Measurements from ENCODE around the gene RRP15.

The RRP15 gene, protein sequence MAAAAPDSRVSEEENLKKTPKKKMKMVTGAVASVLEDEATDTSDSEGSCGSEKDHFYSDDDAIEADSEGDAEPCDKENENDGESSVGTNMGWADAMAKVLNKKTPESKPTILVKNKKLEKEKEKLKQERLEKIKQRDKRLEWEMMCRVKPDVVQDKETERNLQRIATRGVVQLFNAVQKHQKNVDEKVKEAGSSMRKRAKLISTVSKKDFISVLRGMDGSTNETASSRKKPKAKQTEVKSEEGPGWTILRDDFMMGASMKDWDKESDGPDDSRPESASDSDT

DNA sequence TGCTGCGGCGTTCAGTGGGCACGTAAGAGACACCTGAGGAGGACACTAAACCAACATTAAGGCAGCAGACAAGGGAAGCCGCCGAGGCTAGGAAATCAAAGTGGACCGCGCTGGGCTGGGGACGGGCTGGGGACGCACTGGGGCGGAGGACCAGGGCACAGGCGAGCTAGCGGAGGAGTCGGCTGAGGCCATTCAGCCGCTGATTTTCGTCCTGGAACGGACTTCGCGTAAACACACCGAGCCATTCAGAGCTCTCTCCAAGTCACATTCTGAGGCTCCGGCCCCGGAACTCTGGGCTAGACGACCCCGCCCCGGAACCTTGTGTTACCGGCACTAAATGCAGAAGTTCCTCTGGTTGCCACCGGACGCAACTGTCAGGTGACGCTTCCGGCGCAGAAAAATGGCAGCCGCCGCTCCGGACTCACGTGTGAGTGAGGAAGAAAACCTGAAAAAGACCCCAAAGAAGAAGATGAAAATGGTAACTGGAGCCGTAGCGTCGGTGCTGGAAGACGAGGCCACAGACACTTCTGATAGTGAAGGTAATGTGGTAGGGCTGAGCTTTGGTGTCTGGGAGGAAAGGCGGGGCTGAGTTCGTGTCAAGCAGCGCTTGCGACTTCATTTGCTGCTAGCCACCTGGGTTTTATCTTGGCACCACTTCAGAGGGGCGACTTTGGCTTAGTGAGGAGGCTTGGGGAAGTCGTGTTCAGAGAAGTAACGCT is at the start of gene RRP15:
Gene RRP15 (plus strand): TSS at position 377 of the 719 bp plus-strand sequence. CDS start 24 bp downstream, at position 401.
- FAIRE-seq, result no peak

DNA sequence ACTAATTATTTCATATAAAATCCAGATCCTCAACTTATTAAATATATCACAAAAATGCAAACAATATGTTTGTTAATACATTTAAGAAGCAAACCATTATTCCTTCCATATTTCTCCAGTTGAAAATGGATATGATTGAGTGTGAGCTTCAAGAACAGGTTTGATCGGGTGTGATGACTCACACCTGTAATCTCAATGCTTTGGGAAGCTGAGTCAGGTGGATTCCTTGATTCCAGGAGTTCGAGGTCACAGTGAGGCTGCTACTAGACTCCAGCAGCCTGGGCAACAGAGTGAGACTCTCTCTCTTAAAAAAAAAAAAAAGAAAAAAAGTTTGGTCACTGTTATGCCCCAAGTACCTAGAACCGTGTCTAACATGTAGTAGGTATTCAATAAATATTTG is 42.9 kb upstream of the RRP15 start:
- no peak for FAIRE-seq

DNA sequence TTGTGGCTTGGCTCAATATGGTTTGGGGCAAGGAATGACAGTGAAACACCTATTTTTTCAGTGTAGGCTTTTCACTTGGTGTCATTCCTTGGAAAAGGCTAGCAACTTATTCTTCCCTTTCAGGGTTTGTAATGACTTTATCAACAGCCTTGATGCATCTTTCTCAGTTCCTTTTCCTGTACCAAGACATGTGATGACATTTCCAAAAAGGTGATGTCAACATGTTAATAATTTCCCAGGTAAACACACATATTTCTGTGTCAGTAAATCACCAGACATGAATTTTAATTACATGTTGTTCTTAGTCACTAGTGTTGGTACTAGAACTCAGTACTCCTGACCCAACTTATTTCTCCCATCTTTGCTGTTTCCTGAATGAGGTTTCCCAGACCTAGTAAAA is 37.8 kb upstream of the RRP15 start:
- no peak for FAIRE-seq

DNA sequence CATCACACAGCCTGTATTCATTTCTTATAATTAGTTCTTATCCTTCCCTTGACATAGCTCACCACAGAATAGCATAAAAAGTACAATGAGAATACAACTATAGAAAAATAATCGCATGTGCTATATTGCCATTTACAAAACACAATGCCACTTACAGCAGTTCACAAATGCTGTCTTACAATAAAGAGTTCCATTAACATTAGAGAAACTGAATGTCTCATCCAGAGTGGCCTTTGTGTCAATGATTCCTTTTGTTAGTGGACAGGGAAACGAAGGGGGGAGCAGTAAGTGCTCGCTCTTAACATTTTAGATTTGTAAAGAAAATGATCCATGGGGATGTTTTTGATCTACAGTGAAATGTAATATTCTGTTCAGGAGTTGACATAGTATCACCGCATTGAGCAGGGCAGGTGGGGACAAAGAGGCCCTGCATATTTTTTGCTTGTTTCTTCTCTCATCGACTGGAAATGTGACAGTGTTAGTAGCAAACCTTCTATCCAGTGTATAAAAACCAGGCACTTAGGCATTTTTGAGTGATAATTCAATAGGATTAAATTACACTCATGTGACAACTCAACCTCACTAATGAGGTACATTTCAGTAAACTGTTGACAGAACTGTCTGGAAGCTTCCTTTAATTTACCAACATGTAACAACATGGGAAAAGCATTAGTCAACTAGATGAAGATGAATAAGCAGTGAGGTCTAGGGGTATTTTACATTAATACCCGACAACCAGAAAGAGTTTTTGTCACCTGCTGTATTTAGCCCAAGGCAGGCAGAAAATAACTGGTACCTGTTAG is 35.6 kb upstream of the RRP15 start:
- FAIRE-seq, result no peak

DNA sequence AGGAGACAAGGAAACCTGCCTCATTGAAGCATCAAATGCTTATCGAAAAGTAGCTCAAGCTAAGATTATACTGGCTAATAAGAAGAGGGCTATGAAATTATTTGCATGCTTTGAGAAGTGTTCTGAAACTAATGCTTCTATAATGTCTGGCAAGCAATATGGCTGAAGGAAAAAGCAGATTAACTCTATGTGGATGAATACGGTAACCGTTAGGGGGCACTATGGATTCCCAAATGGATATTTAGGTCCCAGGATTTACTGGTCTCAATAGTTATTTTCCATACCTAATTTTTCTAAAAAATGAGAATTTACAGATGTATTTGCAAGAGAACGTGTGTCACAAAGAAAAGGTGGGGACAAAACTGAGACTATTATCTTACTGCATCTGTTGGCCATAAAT is 34.6 kb upstream of the RRP15 start:
- no peak for FAIRE-seq

DNA sequence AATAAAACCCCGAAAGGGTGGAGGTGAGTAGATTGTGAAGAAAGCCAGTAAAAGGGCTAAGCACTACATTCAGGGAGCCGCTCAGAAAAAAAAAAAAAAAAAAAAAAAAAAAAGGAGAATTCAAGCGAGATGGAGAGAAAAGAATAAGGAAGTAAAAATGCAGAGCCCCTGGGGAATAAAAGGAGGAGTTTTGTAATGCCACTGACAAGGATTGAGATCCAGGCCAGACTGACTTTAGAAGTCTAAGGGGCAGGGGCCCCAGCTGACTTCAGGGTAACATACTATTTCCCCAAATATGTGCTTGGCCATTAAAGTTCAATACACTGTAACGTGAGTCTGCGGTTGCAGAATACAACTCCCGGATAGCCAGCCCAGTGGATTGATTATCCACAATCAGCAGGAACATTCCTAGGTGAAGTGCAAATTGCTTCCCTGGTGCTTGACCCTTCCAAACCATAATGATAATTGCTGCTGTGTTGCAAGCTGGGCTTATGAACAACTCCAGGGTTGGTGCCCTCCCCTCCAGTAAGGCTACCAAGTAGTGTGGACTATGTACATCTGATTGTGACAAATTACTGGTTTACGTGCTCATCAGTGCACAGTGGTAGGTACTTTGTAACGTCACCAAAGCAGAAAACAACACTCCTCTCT is 30.7 kb upstream of the RRP15 start:
- FAIRE-seq, result no peak

DNA sequence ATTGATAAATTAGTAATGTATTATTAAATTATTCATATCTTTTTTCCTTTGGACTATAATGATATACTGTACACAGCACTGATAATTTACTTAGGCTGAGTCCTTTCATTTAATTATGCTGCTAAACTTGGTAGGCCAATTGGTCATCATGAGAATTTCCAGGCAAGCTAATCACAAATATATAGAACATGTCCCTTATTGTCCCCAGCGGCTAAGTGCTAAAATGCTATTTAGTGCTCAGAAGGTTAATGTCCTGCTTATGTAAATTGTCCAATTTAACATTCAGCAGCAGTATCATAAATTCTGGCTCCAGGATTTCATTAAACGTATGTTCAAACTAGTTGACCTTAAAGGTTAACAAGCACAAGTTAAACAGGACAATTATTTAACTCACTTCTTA is 30.0 kb upstream of the RRP15 start:
- FAIRE-seq, result no peak

DNA sequence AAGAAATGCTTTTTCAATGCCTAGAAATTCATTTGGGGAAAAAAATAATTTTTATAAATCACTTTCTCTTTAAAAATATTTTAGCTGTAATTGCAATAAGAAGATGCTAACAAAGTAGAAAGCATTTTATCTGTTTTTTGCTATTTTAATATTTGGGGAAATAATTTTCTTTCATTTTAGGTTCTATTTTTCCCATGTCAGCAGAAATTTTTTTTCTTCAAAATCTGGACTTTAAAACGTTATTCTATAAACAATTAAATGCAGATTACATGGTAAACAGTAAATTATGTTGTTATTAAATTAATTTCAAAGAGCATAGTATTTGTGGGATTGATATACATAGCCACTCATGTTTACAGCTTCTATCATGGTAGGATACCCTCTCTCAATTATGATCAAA is 27.7 kb upstream of the RRP15 start:
- no peak for FAIRE-seq

DNA sequence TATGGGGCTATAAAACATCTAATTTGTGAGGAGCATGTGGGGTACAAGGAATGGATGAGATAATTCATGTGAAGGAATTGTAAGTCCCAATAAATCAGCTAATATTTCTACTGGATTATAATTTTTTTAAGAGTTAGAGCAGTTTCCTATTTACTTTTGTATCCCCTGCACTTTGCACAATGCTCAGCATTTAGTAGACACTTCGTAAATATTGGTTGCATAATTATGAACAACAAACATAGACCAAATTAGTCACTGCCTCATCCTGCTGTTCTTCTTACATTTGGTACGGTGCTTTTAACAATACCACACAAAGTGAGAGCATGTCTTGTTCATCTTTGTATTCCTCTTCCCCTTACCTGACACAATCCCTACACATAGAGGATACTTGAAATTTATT is 27.1 kb upstream of the RRP15 start:
- no peak for FAIRE-seq

DNA sequence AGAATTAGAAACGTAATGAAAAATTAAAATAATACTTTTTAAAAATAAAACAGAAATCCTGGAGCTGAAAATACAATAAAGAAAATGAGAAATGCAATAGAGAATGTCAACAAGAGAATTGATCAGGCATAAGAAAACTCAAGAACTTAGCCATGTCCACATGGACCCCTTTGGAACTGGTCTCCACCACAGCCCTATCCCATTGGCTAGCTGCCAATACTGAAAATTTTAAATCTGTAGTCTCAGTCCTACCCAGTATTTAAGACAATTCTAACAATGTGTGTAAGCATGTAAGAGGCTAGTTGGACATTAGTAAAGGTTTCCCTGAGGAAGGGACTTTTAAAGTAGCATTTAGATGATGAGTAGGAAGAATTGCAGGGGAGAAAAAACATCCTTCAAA is 25.8 kb upstream of the RRP15 start:
- FAIRE-seq, result no peak

DNA sequence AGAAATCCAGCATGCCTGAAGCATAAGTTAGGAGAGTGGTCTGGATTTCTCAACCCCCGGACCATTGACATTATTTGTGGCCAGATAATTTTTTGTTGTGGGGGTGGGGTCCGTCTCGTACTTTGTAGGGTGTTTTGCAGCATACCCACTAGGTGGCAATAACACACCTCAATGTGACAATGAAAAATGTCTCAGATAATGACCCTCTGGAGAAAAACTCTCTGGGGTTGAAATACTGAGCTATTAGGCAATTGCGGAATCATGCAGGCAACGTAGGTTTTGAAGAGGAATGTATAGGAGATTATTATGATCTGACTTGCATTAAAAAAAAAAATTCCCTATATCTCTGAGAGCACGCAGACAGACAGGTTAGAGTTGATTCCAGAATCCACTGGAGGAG is 25.3 kb upstream of the RRP15 start:
- no peak for FAIRE-seq

DNA sequence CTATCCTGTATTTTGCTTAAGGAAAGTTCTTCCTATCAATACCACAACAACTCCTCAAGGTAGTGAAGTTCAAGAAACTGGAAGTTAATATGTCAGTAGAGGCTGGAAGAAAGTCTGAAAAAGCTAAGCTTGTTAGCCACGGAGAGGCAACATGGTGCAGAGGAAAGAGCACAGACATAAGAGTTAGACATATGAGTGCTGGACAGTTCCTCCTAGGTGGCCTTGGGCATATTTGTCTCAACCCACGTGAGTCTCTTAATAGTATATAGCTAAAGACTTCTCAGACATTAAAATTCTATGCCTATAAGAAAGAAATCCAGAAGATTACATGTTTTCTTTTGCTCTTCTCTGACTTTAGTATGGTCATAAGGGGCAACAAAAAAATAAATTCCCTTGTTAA is 22.8 kb upstream of the RRP15 start:
- FAIRE-seq, result no peak

DNA sequence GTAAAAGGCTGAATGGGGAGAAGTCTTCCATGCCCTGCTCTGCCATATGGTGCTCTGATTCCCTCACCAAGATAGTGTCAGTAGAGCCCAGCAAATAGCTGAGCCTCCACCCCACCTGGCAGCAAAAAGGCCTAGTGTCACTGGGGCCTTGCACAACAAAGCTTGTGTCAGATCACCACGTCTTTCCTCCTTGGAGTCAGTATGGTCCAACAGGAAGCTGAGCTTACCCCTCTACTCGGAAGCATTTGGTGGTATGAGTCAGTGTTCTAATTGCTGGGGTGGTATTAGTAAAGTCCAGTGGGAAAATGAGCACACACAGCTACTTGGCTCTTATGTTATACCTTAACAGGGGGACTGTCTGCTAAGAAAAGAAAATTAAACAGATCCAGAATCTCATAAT is 18.7 kb upstream of the RRP15 start:
- no peak for FAIRE-seq

DNA sequence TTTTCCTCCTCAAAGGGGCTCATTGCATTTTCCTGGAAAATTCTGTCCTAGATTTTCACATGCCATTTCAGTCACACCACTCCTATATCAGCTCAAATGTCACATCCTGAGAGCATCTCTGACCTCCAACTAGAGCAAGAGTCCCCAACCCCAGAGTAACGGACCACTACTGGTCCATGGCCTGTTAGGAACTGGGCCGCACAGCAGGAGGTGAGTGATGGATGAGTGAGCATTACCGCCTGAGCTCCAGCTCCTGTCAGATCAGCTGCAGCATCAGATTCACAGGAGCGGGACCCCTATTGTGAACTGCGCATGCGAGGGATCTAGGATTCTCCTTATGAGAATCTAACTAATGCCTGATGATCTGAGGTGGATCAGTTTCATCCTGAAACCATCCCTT is 12.7 kb upstream of the RRP15 start:
- no peak for FAIRE-seq

DNA sequence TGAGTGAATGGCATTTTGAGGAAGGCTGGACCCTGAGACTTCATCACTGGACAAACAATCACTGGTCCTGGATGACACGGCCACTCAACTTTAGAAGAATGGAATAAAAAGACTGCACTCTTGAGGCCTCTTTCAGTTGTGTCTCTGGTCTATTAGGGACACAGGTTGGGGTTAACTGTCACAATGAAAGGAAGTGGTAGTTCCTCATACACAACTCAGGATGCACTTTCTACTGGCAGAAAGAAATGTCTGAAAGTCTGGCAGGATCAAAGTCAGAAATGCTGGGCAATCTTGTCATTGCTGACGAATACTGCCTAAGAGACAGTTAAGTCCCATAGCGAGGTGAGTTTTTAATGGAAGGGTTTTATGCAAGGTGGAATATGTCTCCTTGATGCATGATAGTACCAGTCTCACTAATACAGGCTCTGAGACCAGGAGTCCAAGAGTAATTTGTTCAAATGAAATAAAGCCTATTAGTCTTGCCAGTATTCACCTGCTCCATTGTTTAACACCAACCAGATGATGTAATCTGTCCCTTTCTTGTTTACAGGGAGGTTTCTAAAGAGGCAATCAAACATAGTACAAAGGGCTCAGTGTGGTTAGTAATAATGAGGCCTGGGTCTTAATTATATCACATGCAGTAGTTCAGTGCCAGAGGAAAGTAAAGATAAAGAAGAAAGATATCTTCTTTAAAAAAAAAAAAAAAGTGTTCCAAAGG is 11.2 kb upstream of the RRP15 start:
- no peak for FAIRE-seq

DNA sequence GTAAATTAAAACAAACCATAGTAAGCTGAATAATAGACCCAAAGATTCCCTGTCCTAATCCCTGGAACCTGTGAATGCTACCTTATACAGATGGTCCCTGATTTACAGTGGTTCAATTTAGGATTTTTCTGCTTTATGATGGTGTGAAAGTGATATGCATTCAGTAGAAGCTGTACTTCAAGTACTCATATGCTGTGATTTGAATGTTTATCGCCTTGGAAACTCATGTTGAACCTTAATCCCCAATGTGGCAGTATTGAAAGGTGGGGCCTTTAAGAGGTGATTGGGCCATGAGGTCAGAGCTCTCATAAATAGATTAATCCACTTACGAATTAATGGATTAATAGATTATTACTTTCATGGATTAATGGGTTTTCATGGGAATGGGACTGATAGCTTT is 10.6 kb upstream of the RRP15 start:
- no peak for FAIRE-seq

DNA sequence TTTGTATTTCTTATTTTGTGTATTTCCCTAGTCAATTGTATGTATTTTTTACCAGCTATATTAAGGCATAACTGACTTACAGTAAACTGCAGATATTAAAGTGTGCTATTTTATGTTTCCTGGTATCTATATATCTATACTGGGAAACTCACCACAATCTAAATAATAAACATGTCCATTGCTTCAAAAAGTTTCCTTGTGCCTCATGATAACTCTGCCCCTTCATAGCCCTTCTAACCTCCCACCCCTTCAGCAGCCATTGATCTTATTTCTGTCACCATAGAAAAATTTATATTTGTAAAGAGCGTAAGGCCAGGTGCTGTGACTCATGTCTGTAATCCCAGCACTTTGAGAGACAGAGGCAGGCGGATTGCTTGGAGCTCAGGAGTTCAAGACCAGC is 9.3 kb upstream of the RRP15 start:
- no peak for FAIRE-seq

DNA sequence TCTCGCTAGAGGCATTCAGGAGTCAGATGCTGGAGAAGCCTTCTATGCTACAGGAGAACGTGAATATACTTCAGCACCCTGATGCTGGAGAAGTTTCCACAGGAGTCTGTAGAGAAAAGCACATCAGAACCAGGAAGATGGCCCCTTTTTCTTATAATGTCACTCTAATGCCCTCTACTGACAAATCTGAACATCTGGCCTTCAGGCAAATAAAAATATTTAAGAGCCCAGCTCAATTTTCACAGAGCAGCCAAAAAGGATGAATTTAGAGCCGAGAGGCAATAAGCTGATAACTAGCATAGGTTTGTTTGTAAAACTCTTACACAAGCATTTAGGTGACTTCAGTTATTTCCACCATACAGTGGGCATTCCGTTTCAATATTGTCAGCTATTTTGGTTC is 3.8 kb upstream of the RRP15 start:
- no peak for FAIRE-seq

DNA sequence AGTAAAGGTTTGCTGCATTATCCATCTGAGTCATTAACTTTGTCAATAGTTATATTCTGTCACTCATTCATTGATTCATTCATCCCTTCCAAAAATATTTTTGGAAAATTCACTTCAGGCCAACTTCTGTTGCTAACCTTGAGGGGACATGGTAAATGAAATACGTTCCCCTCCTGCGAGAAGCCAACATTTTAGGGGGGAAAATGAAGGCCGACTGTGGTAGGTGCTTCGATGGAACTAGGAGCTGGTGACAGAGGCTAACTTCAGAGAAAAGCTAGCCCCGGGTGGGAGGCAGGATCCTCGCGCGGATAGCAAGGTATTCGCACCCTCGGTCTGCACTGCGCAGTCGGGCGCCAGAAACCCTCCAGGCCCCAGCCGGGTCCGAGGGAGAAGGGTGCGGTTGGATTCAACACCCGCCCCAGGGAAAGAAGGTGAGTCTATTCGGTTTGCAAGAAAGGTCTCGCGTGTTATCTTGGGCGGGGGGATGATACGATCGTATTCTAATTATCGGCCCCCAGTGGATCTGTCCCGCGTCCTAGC is 646 bp upstream of the RRP15 start:
- no peak for FAIRE-seq

DNA sequence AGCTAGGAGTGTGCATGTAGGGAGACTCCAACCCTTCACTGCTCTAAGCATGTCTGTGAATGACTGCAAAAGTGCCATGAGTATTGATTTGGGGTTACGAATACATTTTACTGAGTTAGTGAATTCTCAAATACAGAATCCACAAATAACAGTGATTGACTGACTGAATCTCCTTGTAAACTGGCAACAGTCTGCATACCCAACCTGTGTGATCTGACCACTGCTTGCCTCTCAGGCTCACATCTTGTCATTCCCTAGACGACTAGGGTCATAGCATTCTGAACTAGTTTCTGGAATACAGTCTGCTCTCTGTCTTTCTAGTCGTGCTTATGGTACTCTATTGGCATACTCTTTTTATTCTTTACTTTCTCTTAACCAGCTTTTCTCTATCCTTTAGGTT is 7.4 kb downstream of the RRP15 start:
- FAIRE-seq, result no peak

DNA sequence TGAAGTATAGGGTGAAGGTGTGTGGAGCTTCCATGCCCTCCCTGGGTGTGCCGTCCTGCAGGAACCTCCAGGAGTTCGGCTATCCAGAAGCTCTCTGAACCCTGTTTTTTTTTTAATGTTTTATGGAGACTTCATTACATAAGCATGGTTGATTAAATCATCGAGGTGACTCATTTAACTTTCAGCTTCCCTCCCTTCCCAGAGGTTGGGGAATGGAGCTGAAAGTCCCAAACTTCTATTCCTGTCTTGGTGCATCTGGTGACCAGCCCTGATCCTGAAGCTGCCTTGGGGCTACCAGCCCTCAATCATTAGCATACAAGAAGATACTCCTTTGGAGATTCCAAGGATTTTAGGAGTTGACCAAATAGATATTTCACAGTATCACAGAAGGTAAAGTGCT is 9.5 kb downstream of the RRP15 start:
- no peak for FAIRE-seq

DNA sequence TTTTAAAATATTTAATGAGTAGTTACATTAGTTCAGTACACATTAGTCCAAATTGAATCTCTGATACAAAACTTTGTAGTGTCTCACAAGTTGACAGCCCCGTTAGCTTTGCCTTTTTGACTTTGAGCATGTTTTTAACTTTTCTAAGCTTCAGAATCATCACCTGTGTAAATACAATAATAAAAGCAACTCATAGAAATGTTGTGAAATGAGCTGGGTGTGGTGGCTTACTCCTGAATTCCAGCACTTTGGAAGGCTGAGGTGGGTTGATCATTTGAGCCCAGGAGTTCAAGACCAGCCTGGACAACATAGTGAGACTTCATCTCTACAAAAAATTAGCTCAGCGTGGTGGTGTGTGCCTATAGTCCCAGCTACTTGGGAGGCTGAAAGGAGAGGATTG is 11.1 kb downstream of the RRP15 start:
- no peak for FAIRE-seq

DNA sequence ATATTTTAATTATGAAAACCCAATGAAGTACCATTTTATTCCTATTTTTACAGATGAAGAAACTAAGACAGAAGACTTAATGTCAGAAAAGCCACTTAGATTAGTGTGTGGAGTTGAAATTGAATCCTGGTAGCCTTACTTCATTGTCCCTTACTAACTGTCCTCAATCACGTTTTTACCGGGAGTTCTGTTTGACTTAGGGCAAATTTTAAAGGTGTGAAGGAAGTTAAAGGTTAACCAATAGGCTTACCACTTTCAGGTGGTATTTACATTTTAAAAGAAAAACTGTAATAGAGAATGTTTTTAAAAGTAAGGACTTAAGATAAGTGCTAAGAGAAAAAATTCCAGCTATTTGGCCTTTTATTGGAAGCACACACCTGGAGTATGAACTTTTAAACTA is 12.4 kb downstream of the RRP15 start:
- FAIRE-seq, result no peak
